HG03097 (cell line): ENCODE results near the gene NEUROG3.
"Not testable (repeated sequence)": the region's sequence is repeated elsewhere in the genome, so short reads cannot be mapped to it uniquely, and the experiment has no call there.

Experiments used
- ATAC-seq: cut with Tn5 transposase; IDR thresholded peaks from one replicate; pipeline ENCODE4 v1.9.1; 2021; ENCODE audit not compliant: unreplicated experiment, low FRiP score

Gene NEUROG3

DNA sequence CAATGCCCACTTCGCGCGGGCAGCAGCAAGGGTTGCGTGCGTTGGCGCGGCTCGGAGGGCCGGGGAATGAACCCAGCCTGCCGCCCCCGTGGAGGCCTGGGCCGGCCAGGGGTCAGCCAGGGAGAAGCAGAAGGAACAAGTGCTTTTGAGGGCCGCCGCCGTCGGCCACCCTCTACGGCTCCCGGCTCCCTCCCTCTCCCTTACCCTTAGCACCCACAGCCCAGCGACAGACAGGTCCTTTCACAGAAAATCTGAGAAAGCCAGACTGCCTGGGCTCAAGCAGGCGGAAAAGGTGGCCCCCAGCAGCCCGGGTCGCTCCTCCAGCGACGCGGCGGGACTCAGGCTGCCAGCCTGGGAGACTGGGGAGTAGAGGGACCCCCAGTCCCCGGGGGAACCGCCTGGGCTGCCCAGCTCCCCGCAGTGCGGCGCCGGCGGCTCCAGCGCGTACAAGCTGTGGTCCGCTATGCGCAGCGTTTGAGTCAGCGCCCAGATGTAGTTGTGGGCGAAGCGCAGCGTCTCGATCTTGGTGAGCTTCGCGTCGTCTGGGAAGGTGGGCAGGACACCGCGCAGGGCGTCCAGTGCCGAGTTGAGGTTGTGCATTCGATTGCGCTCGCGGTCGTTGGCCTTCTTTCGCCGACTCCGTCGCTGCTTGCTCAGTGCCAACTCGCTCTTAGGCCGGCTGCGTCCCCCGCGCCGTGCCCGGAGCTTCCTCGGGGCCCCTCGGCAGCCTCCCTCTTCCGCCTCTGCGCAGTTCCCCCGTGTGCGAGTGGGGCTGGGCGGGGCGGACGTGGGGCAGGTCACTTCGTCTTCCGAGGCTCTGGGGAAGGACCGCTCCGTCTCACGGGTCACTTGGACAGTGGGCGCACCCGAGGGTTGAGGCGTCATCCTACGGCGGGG is 815 bp downstream of the NEUROG3 start:
- ATAC-seq: no peak

DNA sequence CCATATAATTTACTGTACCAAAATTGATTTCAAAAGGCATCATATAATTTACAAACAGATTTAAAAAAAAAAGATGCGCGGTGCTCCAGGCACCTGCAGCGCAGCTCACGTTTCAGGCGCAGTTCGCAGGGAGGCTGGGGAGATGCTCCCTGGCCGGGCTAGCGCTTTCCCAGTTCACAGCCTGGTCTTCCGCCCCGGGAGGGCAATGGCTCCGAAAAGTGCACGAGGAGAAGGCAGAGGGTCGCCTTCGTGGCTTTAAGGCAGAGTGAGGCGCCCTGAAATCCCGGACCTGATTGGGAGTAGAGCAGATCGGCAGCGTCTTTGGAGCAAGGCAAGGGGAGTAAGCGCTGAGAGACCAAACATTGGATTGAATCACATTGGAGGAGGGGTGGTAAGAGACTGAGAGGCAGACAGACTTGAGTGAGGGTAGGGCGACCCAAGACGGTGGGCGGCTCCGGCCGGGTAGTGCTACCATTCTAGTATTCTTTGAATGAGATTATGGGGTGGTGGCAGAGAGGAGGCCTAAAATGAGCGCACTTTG is 1.5 kb downstream of the NEUROG3 start:
- no peak for ATAC-seq

DNA sequence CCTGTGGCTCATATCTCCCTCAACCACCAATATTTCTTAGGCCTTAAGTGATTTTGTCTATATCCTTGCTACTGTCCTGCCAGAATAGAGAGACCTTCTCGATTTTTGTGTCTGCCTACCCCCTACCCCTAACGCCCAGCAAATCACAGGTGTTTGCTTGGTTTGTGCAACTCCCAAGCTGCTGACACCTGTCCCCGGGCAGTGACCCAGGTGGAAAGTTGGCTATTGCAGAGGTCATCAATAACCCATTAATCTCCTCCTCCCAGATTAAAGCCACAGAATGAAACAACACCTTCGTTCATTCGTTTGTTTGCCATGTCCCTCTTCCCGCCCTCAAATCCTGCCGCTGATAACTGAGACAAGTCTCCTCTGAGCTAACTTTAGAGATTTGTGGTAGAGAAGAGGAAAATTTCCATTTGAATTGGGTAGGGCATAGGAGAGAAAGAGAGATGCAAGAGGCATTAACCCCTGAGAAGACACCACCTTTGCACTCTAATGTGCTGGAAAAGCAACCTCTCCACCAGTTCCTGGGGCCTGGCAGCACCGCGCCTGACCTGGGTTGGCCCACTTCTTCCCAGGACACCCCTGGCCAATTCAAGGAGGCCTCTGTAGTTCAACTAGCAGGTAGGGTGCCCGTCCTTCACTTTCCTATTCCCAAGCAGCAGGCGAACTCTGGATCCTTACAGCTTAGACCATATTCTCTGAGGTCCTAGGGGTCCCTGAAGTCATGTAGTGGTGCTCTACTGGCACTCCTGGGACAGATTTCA is 3.0 kb downstream of the NEUROG3 start:
- no peak for ATAC-seq

DNA sequence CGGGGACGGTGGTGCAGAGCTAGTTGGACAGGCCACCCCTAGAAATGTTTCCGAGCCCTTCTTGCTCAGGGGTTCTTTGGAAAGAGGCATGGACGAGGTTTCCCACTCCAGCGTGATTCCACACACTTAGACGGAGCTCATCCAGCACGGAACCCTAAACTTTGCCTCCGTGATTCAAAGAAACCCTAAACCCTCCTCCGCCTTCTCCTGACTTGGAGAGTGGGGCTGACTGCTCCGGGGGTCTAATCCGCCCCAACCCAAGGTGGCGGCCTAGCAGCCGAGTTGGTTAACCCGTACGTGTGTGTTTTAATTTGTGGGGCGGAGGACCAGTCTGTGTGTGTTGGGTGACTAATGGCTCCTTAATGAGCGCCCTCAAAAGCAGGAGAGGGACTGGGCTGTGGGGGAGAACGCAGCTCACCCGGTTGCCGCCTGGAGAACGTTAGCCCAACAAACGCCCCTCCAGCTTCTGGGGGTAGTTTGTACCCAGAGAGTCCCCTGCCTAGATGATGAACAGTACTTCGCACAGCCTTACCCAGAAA is 3.8 kb downstream of the NEUROG3 start:
- ATAC-seq: no peak

DNA sequence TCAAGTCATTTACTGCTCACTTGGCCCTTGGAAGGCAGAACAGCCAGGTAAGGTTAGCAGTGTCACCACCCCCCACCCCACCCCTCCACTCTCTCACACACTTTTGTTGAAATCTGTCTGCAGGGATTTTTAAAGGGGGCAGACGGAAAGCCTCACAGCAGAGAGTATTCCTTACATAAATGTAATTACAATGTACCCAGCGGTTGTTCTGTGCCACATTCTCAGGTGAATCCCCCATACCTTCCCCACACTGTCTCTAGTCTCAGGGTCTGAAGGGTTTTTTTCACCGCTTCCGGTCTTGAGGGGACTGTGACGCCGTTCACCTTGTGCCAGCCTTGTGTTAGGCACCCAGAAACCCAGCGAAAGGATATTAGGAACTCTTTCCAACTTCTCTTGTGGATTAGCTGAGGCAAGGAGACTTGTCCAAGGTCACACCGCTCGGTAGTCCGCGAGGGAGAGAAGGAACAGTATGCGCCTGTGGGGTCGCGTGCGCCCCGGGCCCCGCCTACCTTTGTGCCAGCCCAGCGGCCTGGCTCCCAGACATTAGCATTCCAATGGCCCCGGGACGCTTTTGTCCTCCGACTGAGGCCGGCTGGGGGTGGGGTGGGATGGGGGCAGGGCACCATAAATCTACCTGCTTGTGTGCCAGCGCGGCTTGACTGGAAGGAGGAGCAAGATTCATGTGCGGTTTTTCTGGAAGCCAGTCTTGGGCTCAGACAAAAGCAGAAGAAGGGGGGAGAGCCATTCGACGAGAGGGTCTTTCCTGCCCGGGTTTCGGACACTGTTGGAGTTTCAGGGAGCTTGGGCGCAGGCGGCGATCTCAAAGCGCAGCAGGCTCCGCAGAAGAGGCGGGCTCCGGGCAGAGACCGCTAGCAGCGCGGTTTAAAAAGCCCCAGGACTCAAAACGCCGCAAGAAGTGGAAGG is 4.5 kb downstream of the NEUROG3 start:
- ATAC-seq: no peak

DNA sequence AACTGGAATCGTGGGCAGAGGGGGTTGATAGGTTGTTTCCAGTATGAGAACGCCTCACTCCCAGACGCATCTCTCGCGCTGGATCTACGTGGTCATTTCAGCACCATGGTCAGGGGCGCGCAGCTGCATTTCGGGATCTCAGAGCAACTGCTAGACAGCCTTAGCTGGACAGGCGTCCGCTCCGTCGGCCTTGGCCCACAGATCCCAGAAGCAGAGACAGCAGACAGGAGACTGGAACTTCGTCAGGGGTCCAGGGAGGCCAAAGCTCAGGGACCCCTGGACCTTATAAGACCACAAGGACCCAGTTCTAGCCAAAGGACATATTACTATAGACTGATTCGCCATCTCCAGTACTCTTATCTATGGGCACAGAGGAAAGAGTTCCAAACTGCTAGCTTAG is 5.3 kb downstream of the NEUROG3 start:
- ATAC-seq: no peak

DNA sequence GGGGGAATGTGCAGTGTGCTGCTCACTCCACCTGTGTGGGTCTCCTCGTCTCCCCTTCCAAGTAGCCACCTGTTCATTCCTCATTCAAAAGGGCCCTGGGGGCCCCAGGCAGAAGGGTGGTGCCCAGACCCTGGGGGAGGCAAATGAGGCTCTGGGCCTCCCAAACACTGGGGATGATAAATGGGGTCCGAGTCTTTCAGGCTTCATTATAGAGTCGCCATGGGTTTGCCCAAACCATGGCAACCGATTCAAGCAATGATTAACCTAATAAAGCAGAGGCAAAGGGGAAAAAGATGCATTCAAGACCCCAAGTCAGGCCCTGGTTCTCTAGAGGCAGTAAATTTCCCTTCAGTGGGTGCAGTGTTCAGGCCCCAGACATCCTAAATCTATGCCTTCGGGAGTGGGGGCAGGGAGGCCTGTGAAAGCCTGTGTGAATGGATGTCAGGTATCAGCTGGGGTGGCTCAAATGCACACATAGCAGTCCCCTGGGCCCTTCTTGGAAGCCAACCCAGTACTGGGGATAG is 10.4 kb downstream of the NEUROG3 start:
- ATAC-seq: no peak

DNA sequence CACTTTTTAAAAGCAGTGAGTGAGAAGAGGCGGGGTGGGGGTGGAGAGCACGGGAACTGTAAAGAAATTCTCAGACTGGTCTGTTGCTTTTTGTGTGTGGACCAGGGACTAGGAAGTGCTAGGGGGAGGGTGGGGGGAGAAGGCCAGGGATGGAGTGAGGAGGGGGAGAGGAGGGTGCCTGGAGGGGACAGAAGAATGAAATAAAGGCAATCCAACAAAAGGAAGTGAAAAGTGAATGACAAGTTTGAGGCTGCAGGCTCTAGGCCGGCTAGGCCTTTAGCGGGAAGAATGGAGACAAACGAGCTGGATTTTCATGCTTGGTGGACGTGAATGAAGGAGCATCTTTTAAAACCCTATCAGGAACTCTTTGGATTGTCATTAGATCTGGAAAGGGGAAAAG is 13.7 kb downstream of the NEUROG3 start:
- ATAC-seq: no peak

DNA sequence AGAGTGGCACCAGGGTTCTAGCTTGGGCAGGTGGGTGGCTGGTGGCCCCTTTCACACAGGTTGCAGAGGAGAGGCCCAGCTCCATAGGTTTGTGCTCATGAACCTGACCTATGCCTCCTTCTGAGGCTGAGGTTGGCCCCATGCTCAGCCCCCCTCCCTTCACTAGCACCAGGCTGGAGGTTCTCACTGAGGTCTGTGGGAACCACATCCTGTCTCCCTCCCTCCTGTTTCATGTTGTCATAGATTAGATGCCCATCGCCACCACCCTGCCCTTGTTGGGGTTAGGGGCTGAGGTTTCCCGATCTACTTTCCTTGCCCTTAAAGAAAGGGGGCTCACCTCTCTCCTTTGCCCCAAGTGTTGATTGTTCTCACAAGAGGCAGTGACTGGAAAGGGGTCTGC is 14.7 kb downstream of the NEUROG3 start:
- no peak for ATAC-seq

DNA sequence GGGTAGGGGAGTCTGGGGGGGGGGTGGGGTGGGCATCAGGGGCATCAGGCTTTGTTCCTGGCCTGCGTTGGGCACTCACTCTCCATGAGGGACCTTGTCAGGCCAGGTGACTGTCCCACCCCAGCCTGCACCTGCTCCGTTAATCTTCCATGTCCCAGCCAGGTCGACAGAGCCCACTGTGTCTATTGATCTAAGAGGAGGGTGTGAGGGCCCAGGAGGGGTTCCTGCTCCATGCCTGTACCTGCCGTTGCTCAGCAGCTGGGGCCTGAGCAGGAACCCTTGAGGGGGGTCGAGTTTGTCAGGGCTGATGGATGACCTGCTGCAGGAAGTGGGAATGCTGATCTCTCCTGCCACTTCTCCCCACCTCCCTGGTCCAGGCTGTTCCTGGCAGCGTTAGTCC is 18.6 kb downstream of the NEUROG3 start:
- no peak for ATAC-seq

DNA sequence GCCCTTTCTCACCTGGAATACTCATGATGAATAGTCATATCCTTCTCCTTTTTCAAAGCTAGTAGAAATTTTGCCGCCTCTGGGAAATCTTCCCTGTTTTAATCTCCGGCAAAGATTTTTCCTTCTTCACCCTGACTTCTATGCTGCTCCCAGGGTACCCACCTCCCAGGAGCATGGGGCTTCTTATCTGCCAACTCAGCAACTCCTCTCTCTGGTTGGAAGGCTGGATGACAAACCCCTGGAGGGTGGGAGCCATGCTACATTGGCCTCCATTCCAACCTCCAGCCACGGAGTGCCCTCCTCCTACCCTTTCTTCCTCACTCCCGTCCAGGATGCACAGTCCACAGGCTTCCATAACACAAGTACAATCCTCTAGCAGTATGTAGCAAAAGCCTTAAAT is 19.9 kb downstream of the NEUROG3 start:
- ATAC-seq: no peak

DNA sequence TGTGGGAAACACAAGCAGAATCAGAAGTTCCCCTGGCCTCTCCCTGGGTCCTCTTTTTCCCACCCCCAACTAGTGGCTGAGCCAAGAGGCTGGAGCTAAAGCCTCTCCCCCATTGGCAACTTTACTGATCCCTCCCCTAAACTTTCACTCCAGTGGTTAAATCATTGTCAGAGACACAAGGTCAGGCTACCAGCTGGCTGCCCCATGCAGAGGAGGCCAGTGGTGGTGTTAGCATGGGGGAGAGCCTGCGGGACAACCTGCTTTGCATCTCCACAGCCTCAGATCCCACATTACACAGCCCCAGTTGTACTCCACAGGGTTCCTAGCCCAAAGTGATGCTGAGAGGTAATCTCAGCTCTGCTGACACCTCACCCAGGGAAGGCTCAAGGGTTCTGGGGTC is 21.0 kb downstream of the NEUROG3 start:
- ATAC-seq: no peak

DNA sequence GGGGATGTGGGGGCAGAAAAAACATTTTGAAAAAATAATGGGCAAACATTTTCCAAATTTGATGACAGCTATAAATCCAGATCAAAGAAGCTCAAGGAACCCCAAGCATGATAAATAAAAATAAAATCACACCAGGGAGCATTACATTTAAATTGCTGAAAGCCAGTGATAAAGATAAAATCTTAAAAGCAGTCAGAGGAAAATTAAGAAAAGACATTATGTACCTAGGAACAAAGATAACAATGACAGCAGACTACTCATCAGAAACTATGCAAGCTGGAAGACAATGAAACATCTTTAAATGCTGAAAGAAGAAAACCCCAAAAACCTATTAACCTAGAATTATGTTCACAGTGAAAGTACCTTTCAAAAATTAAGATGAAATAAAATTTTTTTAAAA is 23.3 kb downstream of the NEUROG3 start:
- no peak for ATAC-seq

DNA sequence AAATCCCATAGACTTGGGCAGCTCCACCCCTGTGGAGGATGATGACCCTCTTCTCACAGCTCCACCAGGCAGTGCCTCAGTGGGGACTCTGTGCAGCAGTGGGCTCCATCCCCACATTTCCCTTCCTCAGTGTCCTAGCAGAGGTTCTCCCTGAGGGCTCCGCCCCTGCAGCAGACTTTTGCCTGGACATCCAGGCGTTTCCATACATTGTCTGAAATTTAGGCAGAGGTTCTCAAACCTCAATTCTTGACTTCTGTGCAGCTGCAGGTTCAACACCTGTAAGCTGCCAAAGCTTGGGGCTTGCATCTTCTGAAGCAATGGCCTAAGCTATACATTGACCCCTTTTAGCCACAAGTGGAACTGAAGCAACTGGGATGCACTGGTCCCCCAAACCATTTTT is 31.8 kb downstream of the NEUROG3 start:
- ATAC-seq: no peak

DNA sequence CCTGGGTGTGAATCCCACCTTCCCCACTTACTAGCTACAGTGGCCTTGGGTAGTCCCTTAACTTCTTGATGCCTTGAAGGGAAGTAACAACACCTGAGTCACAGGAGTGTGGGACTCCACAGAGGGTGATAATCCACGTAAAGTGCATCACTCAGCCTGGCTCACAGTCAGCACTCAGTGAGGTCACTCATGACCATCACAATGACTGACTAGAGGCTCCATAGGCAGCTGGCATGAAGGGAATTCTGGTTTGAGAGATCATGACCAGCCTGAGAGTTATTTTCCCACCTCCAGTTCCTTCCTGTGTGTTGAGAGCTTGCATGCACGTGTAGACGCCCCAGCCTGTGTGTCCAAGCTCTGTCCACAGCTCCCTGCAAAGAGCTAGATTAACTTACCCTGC is 34.8 kb downstream of the NEUROG3 start:
- no peak for ATAC-seq

DNA sequence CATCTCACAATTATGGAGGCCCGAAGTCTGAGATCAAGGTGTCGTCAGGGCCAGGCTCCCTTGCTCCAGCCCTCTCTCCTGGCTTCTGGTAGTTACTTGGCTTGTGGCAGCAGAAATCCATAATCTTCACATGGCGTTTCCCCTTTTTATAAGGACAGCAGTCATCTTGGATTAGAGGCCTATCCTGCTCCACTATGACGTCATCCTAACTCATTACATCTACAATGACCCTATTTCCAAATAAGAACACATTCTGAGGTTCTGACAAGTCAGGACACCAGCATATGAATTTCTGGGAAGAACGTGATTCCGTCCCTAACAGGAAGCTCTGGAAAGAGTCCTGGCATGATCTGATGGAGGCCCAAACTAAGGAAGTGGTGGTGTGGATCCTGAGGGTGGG is 35.8 kb downstream of the NEUROG3 start:
- no peak for ATAC-seq

DNA sequence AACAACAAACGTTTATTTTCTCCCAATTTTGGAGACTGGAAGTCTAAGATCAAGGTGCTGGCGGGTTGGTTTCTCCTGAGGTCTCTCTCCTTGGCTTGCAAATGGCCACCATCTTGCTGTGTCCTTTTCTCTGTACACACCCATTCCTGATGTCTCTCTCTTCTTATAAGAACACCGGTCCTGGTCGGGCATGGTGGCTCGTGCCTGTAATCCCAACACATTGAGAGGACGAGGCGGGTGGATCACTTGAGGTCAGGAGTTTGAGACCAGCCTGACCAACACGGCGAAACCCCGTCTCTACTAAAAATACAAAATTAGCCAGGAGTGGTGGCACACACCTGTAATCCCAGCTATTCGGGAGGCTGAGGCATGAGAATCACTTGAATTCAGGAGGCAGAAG is 36.7 kb downstream of the NEUROG3 start:
- ATAC-seq: not testable (repeated sequence)

DNA sequence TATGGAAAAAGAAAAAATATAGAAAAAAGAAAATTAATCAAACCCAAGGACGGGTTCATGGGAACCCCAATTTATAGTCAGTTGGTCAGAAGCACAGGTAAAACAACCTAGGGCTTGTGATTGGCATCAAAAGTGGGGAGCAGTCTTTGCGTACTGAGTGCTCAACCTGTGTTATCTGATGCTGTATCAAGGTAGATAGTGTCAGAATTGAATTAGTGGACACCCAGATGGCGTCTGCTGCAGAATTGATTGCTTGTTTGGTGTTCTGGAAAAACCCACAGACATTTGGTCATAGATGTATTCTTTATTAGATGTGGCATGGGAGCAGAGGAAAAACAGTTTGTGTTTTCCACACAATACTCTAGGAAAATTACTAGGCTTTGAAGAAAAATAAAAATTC is 39.6 kb downstream of the NEUROG3 start:
- ATAC-seq: no peak

DNA sequence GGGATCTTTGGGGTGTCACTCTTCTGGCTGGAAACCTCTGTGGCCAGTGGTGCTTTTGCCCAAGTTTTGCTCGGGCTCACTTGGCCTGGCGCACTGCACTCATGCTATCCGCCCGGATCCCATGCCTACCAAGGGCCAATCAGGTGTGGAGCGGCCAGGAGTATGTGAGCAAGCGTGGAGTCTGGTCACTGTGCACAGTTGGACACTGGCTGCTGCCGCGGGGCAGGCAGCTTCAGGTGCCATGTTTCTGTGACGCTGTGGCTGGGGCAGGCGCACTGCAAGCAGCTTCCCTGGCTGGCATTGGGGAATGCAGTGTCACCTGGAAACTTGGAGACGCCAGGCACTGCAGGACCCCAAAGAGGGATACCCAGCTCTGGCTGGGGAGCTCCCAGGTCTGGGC is 45.3 kb downstream of the NEUROG3 start:
- ATAC-seq: no peak
